ENCODE results near the gene NOP56. TPM values are rescaled to one million over a fixed set of nuclear protein-coding genes. Genes with fewer than 3 reads are reported as not detected.

NOP56 gene
- total RNA-seq, 1 experiment from 2014 or later, result 497 TPM

DNA sequence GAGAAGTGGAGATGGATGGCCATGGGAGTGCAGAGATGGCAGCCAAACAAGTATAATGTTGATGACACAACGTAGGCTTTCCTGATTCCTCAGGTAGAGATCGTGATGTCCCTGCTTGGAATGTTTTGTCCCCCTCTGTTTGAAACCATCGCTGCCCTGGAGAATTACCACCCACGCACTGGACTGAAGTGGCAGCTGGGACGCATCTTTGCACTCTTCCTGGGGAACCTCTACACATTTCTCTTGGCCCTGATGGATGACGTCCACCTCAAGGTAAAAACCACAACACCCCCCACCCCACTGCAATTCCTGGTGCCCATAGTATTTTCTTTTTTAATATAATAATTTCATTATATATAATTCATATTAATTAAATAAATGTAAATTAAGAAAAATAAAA is 42.1 kb upstream of the NOP56 start:
- Histone ChIP-seq H3K36me3 (ENCODE audit: control insufficient read depth, insufficient read depth, low read length) (no peaks in the 10 kb centered on the region), H3K4me1 (no peaks in the 10 kb centered on the region), H3K4me3 (ENCODE audit: low read depth, low read length) (no peak overlapping the region), H3K27me3 (replicated peaks; ENCODE audit: control insufficient read depth, insufficient read depth, low read length) (0 out of 2 replicates have a peak, but pooled peaks cover 1% of the 10 kb centered on the region), H3K9me3 (peaks cover 12% of the 10 kb centered on the region; the same call in 1 of the 2 replicates)
- Mint-ChIP-seq H3K4me1 (ENCODE audit: low read depth, unreplicated experiment) (no peaks in the 10 kb centered on the region), H3K27ac (ENCODE audit: unreplicated experiment) (no peak overlapping the region), H3K27me3 (ENCODE audit: insufficient read depth, unreplicated experiment) (peaks cover 10% of the 10 kb centered on the region), H3K36me3 (ENCODE audit: insufficient read depth, unreplicated experiment) (no peaks in the 10 kb centered on the region), H3K9me3 (ENCODE audit: unreplicated experiment) (peaks cover 22% of the 10 kb centered on the region), H3K4me3 (ENCODE audit: unreplicated experiment) (no peak overlapping the region)
- BruUV-seq (replicated peaks), result no TSS peak
- ChIA-PET POLR2A (no interaction called here), CTCF (no interaction called here)
- no peak for DNase-seq
- TF ChIP-seq, protein P1, sequence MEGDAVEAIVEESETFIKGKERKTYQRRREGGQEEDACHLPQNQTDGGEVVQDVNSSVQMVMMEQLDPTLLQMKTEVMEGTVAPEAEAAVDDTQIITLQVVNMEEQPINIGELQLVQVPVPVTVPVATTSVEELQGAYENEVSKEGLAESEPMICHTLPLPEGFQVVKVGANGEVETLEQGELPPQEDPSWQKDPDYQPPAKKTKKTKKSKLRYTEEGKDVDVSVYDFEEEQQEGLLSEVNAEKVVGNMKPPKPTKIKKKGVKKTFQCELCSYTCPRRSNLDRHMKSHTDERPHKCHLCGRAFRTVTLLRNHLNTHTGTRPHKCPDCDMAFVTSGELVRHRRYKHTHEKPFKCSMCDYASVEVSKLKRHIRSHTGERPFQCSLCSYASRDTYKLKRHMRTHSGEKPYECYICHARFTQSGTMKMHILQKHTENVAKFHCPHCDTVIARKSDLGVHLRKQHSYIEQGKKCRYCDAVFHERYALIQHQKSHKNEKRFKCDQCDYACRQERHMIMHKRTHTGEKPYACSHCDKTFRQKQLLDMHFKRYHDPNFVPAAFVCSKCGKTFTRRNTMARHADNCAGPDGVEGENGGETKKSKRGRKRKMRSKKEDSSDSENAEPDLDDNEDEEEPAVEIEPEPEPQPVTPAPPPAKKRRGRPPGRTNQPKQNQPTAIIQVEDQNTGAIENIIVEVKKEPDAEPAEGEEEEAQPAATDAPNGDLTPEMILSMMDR (IDR thresholded peaks at IDR 0.05; ENCODE audit: insufficient read depth in 1 of 2, low read depth in 1 of 2, low read length in 1 of 2, severe bottlenecking in 1 of 2, unreplicated experiment in 1 of 2), result no peak
- intact Hi-C loops (cut with micrococcal nuclease; ENCODE audit: unreplicated experiment), result no loop called here

DNA sequence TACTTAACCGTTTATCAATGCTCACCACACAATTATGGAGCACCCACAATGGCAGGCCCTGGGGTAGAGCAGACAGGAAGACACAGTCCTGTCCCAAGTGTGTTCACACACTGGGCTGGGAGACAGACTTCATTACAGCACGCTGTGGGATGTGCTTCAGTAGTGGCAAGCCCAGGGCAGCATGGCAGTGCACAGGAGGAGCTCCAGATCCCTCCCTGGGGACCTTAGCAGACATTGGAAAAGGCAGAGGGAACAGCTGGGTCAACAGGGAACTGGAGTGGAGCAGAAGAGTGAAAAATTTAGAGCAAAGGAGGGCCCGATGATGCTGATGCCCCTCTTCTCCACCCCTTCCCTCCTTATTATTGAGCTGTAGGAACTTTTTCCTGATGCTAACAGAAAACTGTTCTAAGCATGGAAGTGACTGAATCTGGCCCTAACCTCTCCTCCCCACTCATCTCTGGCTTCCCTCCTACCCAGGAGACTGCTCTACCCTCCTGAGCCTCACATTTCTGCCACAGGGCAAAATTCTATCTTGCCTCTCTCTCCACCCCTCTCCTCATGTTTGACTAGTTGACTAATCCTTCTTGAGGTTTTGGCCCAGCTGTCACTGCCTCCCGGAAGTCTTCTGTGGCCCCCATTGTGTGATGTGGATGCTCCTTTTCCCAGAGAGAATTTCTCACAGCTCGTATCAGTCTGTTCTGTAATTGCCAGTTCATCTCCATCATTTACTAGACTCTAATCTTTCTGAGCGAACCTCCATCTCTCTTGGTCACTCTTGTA is 41.3 kb upstream of the NOP56 start:
- Mint-ChIP-seq H3K4me3 (ENCODE audit: unreplicated experiment) (no peak overlapping the region), H3K27ac (ENCODE audit: unreplicated experiment) (no peak overlapping the region), H3K36me3 (ENCODE audit: insufficient read depth, unreplicated experiment) (no peaks in the 10 kb centered on the region), H3K4me1 (ENCODE audit: low read depth, unreplicated experiment) (no peaks in the 10 kb centered on the region), H3K9me3 (ENCODE audit: unreplicated experiment) (peaks cover 22% of the 10 kb centered on the region), H3K27me3 (ENCODE audit: insufficient read depth, unreplicated experiment) (peaks cover 13% of the 10 kb centered on the region)
- no peaks in the 10 kb centered on the region for H3K36me3 ChIP-seq (ENCODE audit: control insufficient read depth, insufficient read depth, low read length)
- ChIA-PET POLR2A (no interaction called here), CTCF (no interaction called here)
- no TSS peak for BruUV-seq (replicated peaks)
- TF ChIP-seq, protein P1 (IDR thresholded peaks at IDR 0.05; ENCODE audit: insufficient read depth in 1 of 2, low read depth in 1 of 2, low read length in 1 of 2, severe bottlenecking in 1 of 2, unreplicated experiment in 1 of 2), result no peak
- 0 out of 2 replicates have a peak, but pooled peaks cover 1% of the 10 kb centered on the region for H3K27me3 ChIP-seq (replicated peaks; ENCODE audit: control insufficient read depth, insufficient read depth, low read length)
- no peak overlapping the region for H3K4me3 ChIP-seq (ENCODE audit: low read depth, low read length)
- intact Hi-C loops (cut with micrococcal nuclease; ENCODE audit: unreplicated experiment), result no loop called here
- no peaks in the 10 kb centered on the region for H3K4me1 ChIP-seq
- H3K9me3 ChIP-seq, result peaks cover 4% of the 10 kb centered on the region; the same call in 1 of the 2 replicates
- DNase-seq, result no peak

DNA sequence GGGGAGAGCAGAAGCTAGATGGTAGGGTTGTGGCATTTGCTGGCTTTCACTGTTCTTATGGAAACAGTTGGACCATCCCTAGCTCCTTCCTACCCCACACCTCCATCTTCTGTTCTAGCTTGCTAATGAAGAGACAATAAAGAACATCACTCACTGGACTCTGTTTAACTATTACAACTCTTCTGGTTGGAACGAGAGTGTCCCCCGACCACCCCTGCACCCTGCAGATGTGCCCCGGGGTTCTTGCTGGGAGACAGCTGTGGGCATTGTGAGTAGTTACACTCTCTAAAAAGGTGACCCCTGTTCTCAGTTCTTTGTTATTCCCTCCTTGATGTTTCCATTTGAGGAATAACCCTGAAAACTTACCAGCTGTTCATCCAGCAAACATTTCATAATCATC is 40.4 kb upstream of the NOP56 start:
- no peak overlapping the region for H3K4me3 ChIP-seq (ENCODE audit: low read depth, low read length)
- Mint-ChIP-seq H3K36me3 (ENCODE audit: insufficient read depth, unreplicated experiment) (no peaks in the 10 kb centered on the region), H3K9me3 (ENCODE audit: unreplicated experiment) (peaks cover 16% of the 10 kb centered on the region), H3K4me3 (ENCODE audit: unreplicated experiment) (no peak overlapping the region), H3K4me1 (ENCODE audit: low read depth, unreplicated experiment) (no peaks in the 10 kb centered on the region), H3K27ac (ENCODE audit: unreplicated experiment) (no peak overlapping the region), H3K27me3 (ENCODE audit: insufficient read depth, unreplicated experiment) (peaks cover 16% of the 10 kb centered on the region)
- H3K36me3 ChIP-seq (ENCODE audit: control insufficient read depth, insufficient read depth, low read length), result no peaks in the 10 kb centered on the region
- H3K4me1 ChIP-seq, result no peaks in the 10 kb centered on the region
- ChIA-PET POLR2A (no interaction called here), CTCF (no interaction called here)
- no TSS peak for BruUV-seq (replicated peaks)
- TF ChIP-seq, protein P1 (IDR thresholded peaks at IDR 0.05; ENCODE audit: insufficient read depth in 1 of 2, low read depth in 1 of 2, low read length in 1 of 2, severe bottlenecking in 1 of 2, unreplicated experiment in 1 of 2), result no peak
- intact Hi-C loops (cut with micrococcal nuclease; ENCODE audit: unreplicated experiment), result no loop called here
- no peaks in the 10 kb centered on the region; the same call in 1 of the 2 replicates for H3K9me3 ChIP-seq
- 0 out of 2 replicates have a peak, but pooled peaks cover 1% of the 10 kb centered on the region for H3K27me3 ChIP-seq (replicated peaks; ENCODE audit: control insufficient read depth, insufficient read depth, low read length)
- no peak for DNase-seq

Measured in Caco-2 (cell line).